WTC11 (cell line): ENCODE results near the gene PPP1CB. TPM values are rescaled to one million over a fixed set of nuclear protein-coding genes. Genes with fewer than 3 reads are reported as not detected.

ENCODE experiments used
- ATAC-seq: fragments of 200-7000 bp; cut with Tn5 transposase; 2 replicates; pipeline ENCODE4 v1.10.0; 2021; ENCODE audit warnings: mild to moderate bottlenecking, moderate library complexity
- CTCF ChIA-PET: fragments of 300-600 bp; sonication (Branson Sonifier 250); formaldehyde crosslinking; loops from one replicate; lab custom pipeline; 2021; ENCODE audit warnings: antibody characterized with exemption; lab: Charles Lee
- POLR2A ChIA-PET: fragments of 350-600 bp; sonication (Branson Sonifier 250); formaldehyde crosslinking; loops from one replicate; lab custom pipeline; 2021; ENCODE audit warnings: antibody characterized with exemption; lab: Charles Lee
- DNase-seq: peaks from one replicate; pipeline ENCODE4 v3.0.0; 2021; ENCODE audit warnings: low spot score
- H3K27ac Mint-ChIP-seq: 2 replicates; pipeline ENCODE4 v1.8.0; 2021; ENCODE audit warnings: mixed read lengths
- H3K27me3 Mint-ChIP-seq: 2 replicates; pipeline ENCODE4 v1.8.0; 2021; ENCODE audit warnings: low read depth, mild to moderate bottlenecking, moderate library complexity, mixed read lengths
- H3K36me3 Mint-ChIP-seq: 2 replicates; pipeline ENCODE4 v1.8.0; 2021; ENCODE audit warnings: mixed read lengths
- H3K4me1 Mint-ChIP-seq: 2 replicates; pipeline ENCODE4 v1.8.0; 2022; ENCODE audit warnings: mixed read lengths
- H3K4me3 Mint-ChIP-seq: 2 replicates; pipeline ENCODE4 v1.8.0; 2021; ENCODE audit warnings: mild to moderate bottlenecking, moderate library complexity, mixed read lengths
- H3K9me3 Mint-ChIP-seq: 2 replicates; pipeline ENCODE4 v1.8.0; 2021; ENCODE audit warnings: mixed read lengths
- ATF1 ChIP-seq: sonication (generic); formaldehyde crosslinking; IDR thresholded peaks from 2 replicates; pipeline ENCODE4 v1.8.1; 2023; ENCODE audit warnings: mild to moderate bottlenecking, moderate library complexity, missing genetic modification reagents
- ATF3 ChIP-seq: sonication (generic); formaldehyde crosslinking; conservative IDR thresholded peaks from 2 replicates; pipeline ENCODE4 v1.8.1; 2022; ENCODE audit warnings: mild to moderate bottlenecking, missing genetic modification reagents
- CREM ChIP-seq: sonication (generic); formaldehyde crosslinking; IDR thresholded peaks from 2 replicates; pipeline ENCODE4 v1.8.1; 2022; ENCODE audit warnings: mild to moderate bottlenecking, missing genetic modification reagents, moderate library complexity
- CTCF ChIP-seq: fragments of 200-600 bp; IDR thresholded peaks from 2 replicates; pipeline ENCODE4 v1.8.0; 2022; ENCODE audit warnings: antibody characterized with exemption
- E2F5 ChIP-seq: sonication (generic); formaldehyde crosslinking; IDR thresholded peaks from 2 replicates; pipeline ENCODE4 v1.8.1; 2022; ENCODE audit warnings: mild to moderate bottlenecking, moderate library complexity, missing genetic modification reagents
- EMX1 ChIP-seq: fragments of 250-450 bp; sonication (Bioruptor Pico); IDR thresholded peaks from 2 replicates; pipeline ENCODE4 v1.8.0; 2021; ENCODE audit warnings: mild to moderate bottlenecking
- ERG ChIP-seq: fragments of 250-450 bp; sonication (Bioruptor Pico); IDR thresholded peaks from 2 replicates; pipeline ENCODE4 v1.8.0; 2021; ENCODE audit warnings: mild to moderate bottlenecking
- ETV6 ChIP-seq: sonication (generic); formaldehyde crosslinking; IDR thresholded peaks from 2 replicates; pipeline ENCODE4 v1.8.1; 2022; ENCODE audit warnings: mild to moderate bottlenecking, missing genetic modification reagents
- FOXJ3 ChIP-seq: sonication (generic); formaldehyde crosslinking; IDR thresholded peaks from 2 replicates; pipeline ENCODE4 v1.9.0; 2021; ENCODE audit warnings: missing genetic modification reagents, mild to moderate bottlenecking, borderline replicate concordance
- GABPB1 ChIP-seq: sonication (generic); formaldehyde crosslinking; IDR thresholded peaks from 2 replicates; pipeline ENCODE4 v1.8.1; 2023; ENCODE audit warnings: mild to moderate bottlenecking, missing genetic modification reagents
- HMGA2 ChIP-seq: fragments of 250-450 bp; sonication (Bioruptor Pico); IDR thresholded peaks from 2 replicates; pipeline ENCODE4 v1.4.0; 2021; ENCODE audit warnings: mild to moderate bottlenecking, moderate library complexity
- MAX ChIP-seq: sonication (generic); formaldehyde crosslinking; IDR thresholded peaks from 2 replicates; pipeline ENCODE4 v1.8.0; 2022; ENCODE audit warnings: mild to moderate bottlenecking, missing genetic modification reagents
- NFE2L1 ChIP-seq: sonication (generic); formaldehyde crosslinking; IDR thresholded peaks from 2 replicates; pipeline ENCODE4 v1.8.1; 2023; ENCODE audit warnings: missing genetic modification reagents
- PRDM15 ChIP-seq: sonication (generic); formaldehyde crosslinking; IDR thresholded peaks from 2 replicates; pipeline ENCODE4 v1.8.0; 2022; ENCODE audit warnings: missing genetic modification reagents
- PREB ChIP-seq: sonication (generic); formaldehyde crosslinking; IDR thresholded peaks from 2 replicates; pipeline ENCODE4 v1.8.1; 2022; ENCODE audit warnings: mild to moderate bottlenecking, missing genetic modification reagents, moderate library complexity, borderline replicate concordance
- RELA ChIP-seq: sonication (generic); formaldehyde crosslinking; IDR thresholded peaks from 2 replicates; pipeline ENCODE4 v1.8.1; 2022; ENCODE audit warnings: missing genetic modification reagents, mild to moderate bottlenecking, borderline replicate concordance
- SMAD4 ChIP-seq: sonication (generic); formaldehyde crosslinking; IDR thresholded peaks from 2 replicates; pipeline ENCODE4 v1.8.0; 2022; ENCODE audit warnings: mild to moderate bottlenecking, missing genetic modification reagents
- SOX15 ChIP-seq: fragments of 250-450 bp; sonication (Bioruptor Pico); IDR thresholded peaks from 2 replicates; pipeline ENCODE4 v1.9.0; 2021; ENCODE audit warnings: mild to moderate bottlenecking
- SP1 ChIP-seq: sonication (generic); formaldehyde crosslinking; conservative IDR thresholded peaks from 2 replicates; pipeline ENCODE4 v1.8.1; 2022; ENCODE audit warnings: missing genetic modification reagents
- TEAD4 ChIP-seq: sonication (generic); formaldehyde crosslinking; IDR thresholded peaks from 2 replicates; pipeline ENCODE4 v1.8.0; 2022; ENCODE audit warnings: mild to moderate bottlenecking, missing genetic modification reagents
- ZBTB21 ChIP-seq: sonication (generic); formaldehyde crosslinking; IDR thresholded peaks from 2 replicates; pipeline ENCODE4 v1.8.1; 2023; ENCODE audit warnings: mild to moderate bottlenecking, missing genetic modification reagents, borderline replicate concordance
- ZNF263 ChIP-seq: sonication (generic); formaldehyde crosslinking; IDR thresholded peaks from 2 replicates; pipeline ENCODE4 v1.8.1; 2022; ENCODE audit warnings: low read depth, mild to moderate bottlenecking, moderate library complexity, missing genetic modification reagents
- ZNF425 ChIP-seq: fragments of 250-450 bp; sonication (Bioruptor Pico); conservative IDR thresholded peaks from 2 replicates; pipeline ENCODE4 v1.9.0; 2021; ENCODE audit warnings: mild to moderate bottlenecking
- ZNF512 ChIP-seq: sonication (generic); formaldehyde crosslinking; IDR thresholded peaks from 2 replicates; pipeline ENCODE4 v1.8.1; 2022; ENCODE audit warnings: missing genetic modification reagents, borderline replicate concordance
- total RNA-seq: library from RNA; stranded (reverse); gene quantifications from 3 replicates; pipeline ENCODE4 v1.2.3, GENCODE V29; 2021

The PPP1CB gene
- total RNA-seq, 1 experiment from 2014 or later, result 133 TPM

GRCh38 chr2:28779001-28779400 is 27.4 kb downstream of the PPP1CB start (continued):
- TF ChIP-seq PRDM15 (CRISPR knock-in tag) (no peak), SMAD4 (CRISPR knock-in tag) (no peak), MAX (CRISPR knock-in tag) (no peak), NFE2L1 (no peak), PREB (CRISPR knock-in tag) (no peak), ATF1 (CRISPR knock-in tag) (no peak), GABPB1 (CRISPR knock-in tag) (no peak), E2F5 (CRISPR knock-in tag) (no peak), FOXJ3 (CRISPR knock-in tag) (no peak), EMX1 (CRISPR knock-in tag) (no peak), RELA (no peak), ZNF425 (CRISPR knock-in tag) (no peak), SOX15 (CRISPR knock-in tag) (no peak)

- no peak overlapping the region for H3K27ac Mint-ChIP-seq
- TF ChIP-seq SP1 (no peak), HMGA2 (CRISPR knock-in tag) (no peak), CTCF (no peak), EMX1 (CRISPR knock-in tag) (no peak), ATF3 (CRISPR knock-in tag) (no peak), MAX (CRISPR knock-in tag) (no peak), ERG (CRISPR knock-in tag) (no peak), TEAD4 (CRISPR knock-in tag) (no peak), ETV6 (CRISPR knock-in tag) (no peak), CREM (CRISPR knock-in tag) (no peak), ZNF512 (no peak), ZNF263 (no peak), ZBTB21 (no peak)
These were observed 28.9 kb downstream of the PPP1CB start for GRCh38 chr2:28780496-28780895.

More at GRCh38 chr2:28780496-28780895, 28.9 kb downstream of the PPP1CB start:
- no peak for ATAC-seq
- no peak for DNase-seq
- Mint-ChIP-seq H3K9me3 (no peaks in the 10 kb centered on the region), H3K27me3 (no peaks in the 10 kb centered on the region), H3K4me3 (no peak overlapping the region), H3K36me3 (peaks cover 59% of the 10 kb centered on the region), H3K4me1 (no peaks in the 10 kb centered on the region)
- ChIA-PET POLR2A (interaction anchor here (0.7 kb wide), 2 partner anchors 14 to 16 kb away, joined by 7 read pairs; no protein-coding TSS in a partner anchor), CTCF (interaction anchor here (0.6 to 0.7 kb wide), 2 partner anchors 62 to 223 kb away, joined by 4 to 6 read pairs; no protein-coding TSS in a partner anchor)
